Cardiac ventricle fibroblast (primary cell): ENCODE results near the gene FHIT. TPM values are rescaled to one million over a fixed set of nuclear protein-coding genes. Genes with fewer than 3 reads are reported as not detected.

Experiments used
- total RNA-seq: library from RNA; depleted of rRNA; stranded (reverse); fragments of >200 nt; gene quantifications from 2 replicates; pipeline ENCODE4 v1.2.3, GENCODE V29; 2015

Gene FHIT
- total RNA-seq: 1.1 and 2.6 TPM in 2 replicates

GRCh38 chr3:61251174-61251972, at the start of gene FHIT:
TSS of gene FHIT (minus strand) at chr3:61251452.

